Measurements from ENCODE around the gene MAGEF1. TPM values are rescaled to one million over a fixed set of nuclear protein-coding genes. Genes with fewer than 3 reads are reported as not detected.
A peak's percentile ranks its signal among the peaks of the same experiment; 100 is the strongest.

The MAGEF1 gene
- total and polyA plus RNA-seq, 2 of the 13 experiments (the other 11 are each of a cell fraction or from before 2014, with no cell fraction given): 26.0 to 62.4 TPM

- TF ChIP-seq ATAD3A (CRISPR knock-in tag; IDR thresholded peaks at IDR 0.05): no peak
- TF ChIP-seq ZC3H13 (CRISPR knock-in tag; IDR thresholded peaks at IDR 0.05): peak; percentile 88
- peak; percentile 77 for TF ChIP-seq NFAT5 (CRISPR knock-in tag; IDR thresholded peaks at IDR 0.05)
- no peak for TF ChIP-seq MAFG (CRISPR knock-in tag; IDR thresholded peaks at IDR 0.05)
- TF ChIP-seq FOXK1 (CRISPR knock-in tag; IDR thresholded peaks at IDR 0.05; ENCODE audit: borderline replicate concordance, low read depth): peak; percentile 54; the same call in 1 of the 2 replicates
- no peak; the same call in 2 of the 3 replicates for TF ChIP-seq MXI1 (IDR thresholded peaks at IDR 0.05; ENCODE audit: borderline replicate concordance, low read depth, low read length)
- no peak for TF ChIP-seq SRSF9 (IDR thresholded peaks at IDR 0.05; ENCODE audit: borderline replicate concordance, insufficient read depth, low read depth, low read length, poor library complexity, severe bottlenecking)
- TF ChIP-seq HMGXB4 (CRISPR knock-in tag; IDR thresholded peaks at IDR 0.05; ENCODE audit: borderline replicate concordance in 1 of 2, low read depth in 1 of 2): peak; percentile 85 to 95
- no peak for TF ChIP-seq ZBTB4 (CRISPR knock-in tag; IDR thresholded peaks at IDR 0.05; ENCODE audit: borderline replicate concordance)
- peak; percentile 77; the same call in 1 of the 2 replicates for TF ChIP-seq ZNF790 (CRISPR knock-in tag; IDR thresholded peaks at IDR 0.05; ENCODE audit: borderline replicate concordance)
- TF ChIP-seq MTA3 (CRISPR knock-in tag; IDR thresholded peaks at IDR 0.05): no peak
- no peak for TF ChIP-seq ZSCAN30 (CRISPR knock-in tag; IDR thresholded peaks at IDR 0.05)
- 0 out of 2 replicates have a peak, but pooled peaks have one; percentile 73 for TF ChIP-seq RNF2 (conservative IDR thresholded peaks at IDR 0.05; ENCODE audit: low read depth)
- peak; percentile 54 for TF ChIP-seq POGZ (CRISPR knock-in tag; IDR thresholded peaks at IDR 0.05)
- TF ChIP-seq NFRKB (IDR thresholded peaks at IDR 0.05): peak; percentile 64; the same call in 1 of the 2 replicates
- TF ChIP-seq TOE1 (CRISPR knock-in tag; IDR thresholded peaks at IDR 0.05): no peak
- TF ChIP-seq PRPF4 (IDR thresholded peaks at IDR 0.05; ENCODE audit: low read depth, low read length, poor library complexity, severe bottlenecking): no peak
- TF ChIP-seq RELA (CRISPR knock-in tag; IDR thresholded peaks at IDR 0.05): no peak
Observed at GRCh38 chr3:184711493-184712247, at the start of gene MAGEF1 (continued).
